T-helper 1 cell treated with Interleukin-12 subunit alpha and Interleukin-12 subunit beta and Interleukin-4 antibody, amounts not matched to agents 30 μg/mL and 1 μg/mL, for 36 hours (primary cell): ENCODE data around the gene ATP2A3.

ENCODE experiments used
- H3K27ac Mint-ChIP-seq: one replicate; pipeline ENCODE4 v1.8.0; 2021; ENCODE audit warnings: mild to moderate bottlenecking, mixed read lengths
- H3K27me3 Mint-ChIP-seq: one replicate; pipeline ENCODE4 v1.8.0; 2021; ENCODE audit warnings: low read depth, mixed read lengths
- H3K36me3 Mint-ChIP-seq: one replicate; pipeline ENCODE4 v1.8.0; 2021; ENCODE audit warnings: low read depth, mixed read lengths
- H3K4me1 Mint-ChIP-seq: one replicate; pipeline ENCODE4 v1.8.0; 2021; ENCODE audit warnings: low read depth, mixed read lengths
- H3K4me3 Mint-ChIP-seq: one replicate; pipeline ENCODE4 v1.8.0; 2021; ENCODE audit warnings: mild to moderate bottlenecking, moderate library complexity, mixed read lengths
- H3K9me3 Mint-ChIP-seq: one replicate; pipeline ENCODE4 v1.8.0; 2021; ENCODE audit warnings: mixed read lengths

The ATP2A3 gene

GRCh38 chr17:3983606-3984484, 19.6 kb upstream of the ATP2A3 start:
- Mint-ChIP-seq H3K4me3 (no peak overlapping the region), H3K27ac (no peak overlapping the region), H3K4me1 (peaks cover 11% of the 10 kb centered on the region), H3K36me3 (no peaks in the 10 kb centered on the region), H3K9me3 (no peaks in the 10 kb centered on the region), H3K27me3 (no peaks in the 10 kb centered on the region)

- no peaks in the 10 kb centered on the region for H3K27me3 Mint-ChIP-seq
- peaks cover 12% of the 10 kb centered on the region for H3K4me1 Mint-ChIP-seq
- no peak overlapping the region for H3K4me3 Mint-ChIP-seq
- H3K9me3 Mint-ChIP-seq = no peaks in the 10 kb centered on the region
- no peaks in the 10 kb centered on the region for H3K36me3 Mint-ChIP-seq
- no peak overlapping the region for H3K27ac Mint-ChIP-seq
Measured at GRCh38 chr17:3982541-3983017, 18.3 kb upstream of the ATP2A3 start.

DNA sequence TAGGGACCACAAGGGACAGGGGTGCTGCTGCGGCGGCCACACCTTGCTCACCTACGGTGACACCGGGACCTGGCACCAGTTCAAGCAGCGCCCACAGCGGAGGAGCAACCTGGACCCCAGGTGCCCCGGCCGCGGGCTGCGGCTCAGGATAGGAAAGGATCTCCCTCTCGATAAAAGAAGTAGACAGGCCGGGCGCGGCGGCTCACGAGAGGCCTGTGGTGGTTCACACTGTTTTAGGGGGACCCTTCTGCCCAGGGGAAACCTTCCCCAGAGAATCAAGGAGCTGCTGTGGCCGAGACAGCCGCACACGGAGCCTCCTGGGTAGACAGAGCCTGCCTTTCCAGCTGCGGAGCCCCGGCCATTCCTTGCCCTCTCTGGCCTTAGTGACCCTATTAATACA, 17.9 kb upstream of the ATP2A3 start:
- Mint-ChIP-seq H3K27ac (no peak overlapping the region), H3K4me1 (peaks cover 12% of the 10 kb centered on the region), H3K4me3 (no peak overlapping the region), H3K27me3 (no peaks in the 10 kb centered on the region), H3K36me3 (no peaks in the 10 kb centered on the region), H3K9me3 (no peaks in the 10 kb centered on the region)

DNA sequence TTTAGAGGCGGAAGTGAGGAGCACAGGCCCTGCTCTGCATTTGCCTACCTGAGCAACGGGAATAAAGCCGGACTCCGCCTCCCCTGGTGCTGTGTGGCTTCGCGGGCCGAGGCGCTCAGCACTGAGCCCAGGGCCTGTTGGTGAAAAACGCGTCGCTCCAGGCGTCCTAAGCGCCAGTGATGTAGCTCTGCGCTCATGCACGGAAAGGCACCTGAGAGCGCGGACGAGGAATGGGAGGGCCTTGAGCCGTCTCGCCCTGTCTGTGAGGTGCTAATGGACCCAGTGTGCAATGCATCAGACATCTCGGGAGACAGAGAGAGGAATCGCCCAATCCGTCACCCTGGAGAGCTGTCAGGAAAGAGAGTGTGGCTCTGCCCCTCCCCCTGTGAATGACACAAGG, 17.2 kb upstream of the ATP2A3 start:
- Mint-ChIP-seq H3K36me3 (no peaks in the 10 kb centered on the region), H3K4me1 (peaks cover 12% of the 10 kb centered on the region), H3K27me3 (no peaks in the 10 kb centered on the region), H3K9me3 (no peaks in the 10 kb centered on the region), H3K4me3 (no peak overlapping the region), H3K27ac (peak overlapping the region; percentile 34)

DNA sequence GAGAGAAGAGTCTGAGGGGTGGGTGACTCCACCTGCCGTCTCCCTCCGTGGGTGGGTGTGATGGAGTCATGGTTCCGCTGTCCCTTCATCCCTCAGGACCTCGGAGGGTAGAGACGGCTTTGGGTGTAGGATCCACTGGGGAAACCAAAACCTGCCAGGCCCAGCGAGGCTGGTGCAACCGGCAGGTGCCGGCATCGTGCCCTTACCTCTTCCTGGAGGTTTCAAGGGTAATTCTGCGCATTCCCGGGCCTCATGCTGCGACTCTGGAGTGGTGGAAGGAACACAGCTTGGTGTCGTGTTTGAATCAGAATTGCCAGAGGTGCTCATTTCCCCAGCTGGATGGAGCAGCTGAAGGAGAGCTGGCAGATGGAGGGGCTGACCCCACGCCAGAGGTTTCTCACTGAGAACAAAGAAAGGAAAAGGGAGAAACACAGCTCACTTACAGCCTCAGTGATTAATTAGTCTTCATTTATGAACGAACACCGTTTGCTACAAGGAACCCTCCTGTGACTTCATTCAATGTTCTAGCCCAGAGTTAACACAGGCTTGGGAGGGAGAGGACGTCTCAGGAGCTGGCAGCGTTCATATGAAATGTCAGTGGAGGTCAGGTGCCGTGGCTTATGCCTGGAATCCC, 16.3 kb upstream of the ATP2A3 start:
- Mint-ChIP-seq H3K4me1 (peaks cover 12% of the 10 kb centered on the region), H3K4me3 (no peak overlapping the region)

DNA sequence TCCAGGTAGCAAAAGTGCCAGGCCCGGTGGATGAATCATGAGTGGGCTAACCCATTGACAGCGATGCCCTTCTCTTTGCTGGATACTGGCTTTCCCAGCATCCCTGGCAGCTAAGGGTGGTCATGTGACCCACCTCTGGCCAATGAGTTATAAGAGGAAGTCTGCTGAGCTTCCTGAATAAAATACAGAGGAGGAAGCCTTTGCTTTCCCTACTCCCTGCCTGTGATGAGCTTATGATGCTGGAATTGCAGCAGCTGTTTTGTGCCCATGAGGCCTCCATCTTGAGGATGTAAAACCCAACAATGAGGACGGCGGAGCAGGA, 15.0 kb upstream of the ATP2A3 start:
- peaks cover 12% of the 10 kb centered on the region for H3K4me1 Mint-ChIP-seq
- no peaks in the 10 kb centered on the region for H3K27me3 Mint-ChIP-seq
- H3K4me3 Mint-ChIP-seq = no peak overlapping the region
- no peaks in the 10 kb centered on the region for H3K36me3 Mint-ChIP-seq
- peaks cover 9% of the 10 kb centered on the region for H3K9me3 Mint-ChIP-seq
- H3K27ac Mint-ChIP-seq = no peak overlapping the region

More for the DNA sequence above, 16.3 kb upstream of the ATP2A3 start:
- Mint-ChIP-seq H3K36me3 (no peaks in the 10 kb centered on the region), H3K27me3 (no peaks in the 10 kb centered on the region), H3K9me3 (no peaks in the 10 kb centered on the region), H3K27ac (no peak overlapping the region)

- Mint-ChIP-seq H3K27ac (no peak overlapping the region), H3K36me3 (no peaks in the 10 kb centered on the region), H3K4me3 (no peak overlapping the region), H3K27me3 (no peaks in the 10 kb centered on the region), H3K4me1 (peaks cover 9% of the 10 kb centered on the region), H3K9me3 (peaks cover 9% of the 10 kb centered on the region)
Measured at GRCh38 chr17:3978421-3979289, 14.4 kb upstream of the ATP2A3 start.

- no peaks in the 10 kb centered on the region for H3K27me3 Mint-ChIP-seq
- peaks cover 9% of the 10 kb centered on the region for H3K9me3 Mint-ChIP-seq
- H3K4me1 Mint-ChIP-seq = peaks cover 12% of the 10 kb centered on the region
- H3K36me3 Mint-ChIP-seq = no peaks in the 10 kb centered on the region
- H3K4me3 Mint-ChIP-seq = no peak overlapping the region
- H3K27ac Mint-ChIP-seq = no peak overlapping the region
Measured at GRCh38 chr17:3977387-3977786, 13.2 kb upstream of the ATP2A3 start.

DNA sequence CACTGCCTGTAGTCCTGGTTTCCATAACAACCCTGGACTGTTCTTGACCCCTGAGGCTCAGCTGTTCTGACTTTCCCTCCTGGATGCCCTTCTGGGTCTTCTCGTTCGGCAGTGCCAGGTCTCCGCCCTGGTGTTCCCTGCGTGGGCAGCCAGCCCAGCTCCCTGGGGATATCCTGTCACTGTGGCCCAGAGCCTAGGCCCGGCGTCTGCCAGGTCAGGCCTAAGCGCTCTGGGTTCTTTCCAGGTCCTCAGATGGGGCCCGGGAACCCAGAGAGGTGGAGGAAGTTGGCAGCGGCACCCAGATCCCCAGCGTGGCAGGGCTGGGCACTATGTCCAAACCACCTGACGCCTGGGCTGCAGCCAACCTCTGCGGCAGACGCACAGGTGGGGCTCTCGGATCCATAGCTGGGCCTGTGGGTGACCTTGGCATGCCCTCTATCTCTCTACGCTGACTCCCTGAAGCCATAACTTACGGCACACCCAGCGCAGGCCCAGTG, 12.5 kb upstream of the ATP2A3 start:
- Mint-ChIP-seq H3K4me3 (no peak overlapping the region), H3K9me3 (peaks cover 9% of the 10 kb centered on the region), H3K36me3 (no peaks in the 10 kb centered on the region), H3K4me1 (peaks cover 18% of the 10 kb centered on the region), H3K27me3 (peaks cover under 1% of the 10 kb centered on the region), H3K27ac (no peak overlapping the region)

- Mint-ChIP-seq H3K4me1 (peaks cover 18% of the 10 kb centered on the region), H3K36me3 (no peaks in the 10 kb centered on the region), H3K9me3 (peaks cover 9% of the 10 kb centered on the region), H3K4me3 (no peak overlapping the region), H3K27me3 (peaks cover 14% of the 10 kb centered on the region), H3K27ac (no peak overlapping the region)
Measured at GRCh38 chr17:3974980-3975379, 10.7 kb upstream of the ATP2A3 start.

DNA sequence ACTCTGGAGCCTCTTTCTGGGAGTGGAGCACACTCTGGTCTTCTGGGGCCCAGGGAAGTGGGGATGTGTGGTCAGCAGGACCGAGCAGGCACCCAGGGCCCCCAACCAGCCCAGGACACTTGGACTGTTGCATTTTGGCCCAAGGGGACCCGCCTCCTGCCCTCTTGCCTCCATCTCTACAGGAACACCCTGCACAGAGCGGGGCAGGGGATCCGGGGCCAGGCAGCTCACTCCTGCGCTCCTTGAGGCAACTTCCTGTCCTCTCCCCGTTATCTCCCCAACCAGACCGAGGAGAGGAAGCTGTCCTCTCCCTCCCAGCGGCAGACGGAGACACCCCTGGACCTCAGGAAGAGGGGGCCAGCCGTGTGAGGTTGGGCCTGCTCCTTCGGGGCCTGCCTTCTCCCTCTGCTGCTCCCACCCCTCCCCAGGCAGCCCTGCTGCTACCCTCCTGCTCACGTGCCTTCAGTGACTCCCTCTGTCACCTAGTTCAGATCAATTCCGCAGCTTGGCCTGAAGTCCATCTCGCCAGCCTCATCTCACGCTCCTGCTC, 10.0 kb upstream of the ATP2A3 start:
- no peak overlapping the region for H3K27ac Mint-ChIP-seq
- H3K4me1 Mint-ChIP-seq = peaks cover 16% of the 10 kb centered on the region
- no peak overlapping the region for H3K4me3 Mint-ChIP-seq
- no peaks in the 10 kb centered on the region for H3K36me3 Mint-ChIP-seq
- peaks cover 14% of the 10 kb centered on the region for H3K27me3 Mint-ChIP-seq
- peaks cover 9% of the 10 kb centered on the region for H3K9me3 Mint-ChIP-seq

- Mint-ChIP-seq H3K4me3 (no peak overlapping the region), H3K4me1 (peaks cover 12% of the 10 kb centered on the region), H3K27me3 (peaks cover 19% of the 10 kb centered on the region), H3K27ac (no peak overlapping the region), H3K9me3 (peaks cover 9% of the 10 kb centered on the region), H3K36me3 (no peaks in the 10 kb centered on the region)
Measured at GRCh38 chr17:3973495-3974137, 9.4 kb upstream of the ATP2A3 start.

GRCh38 chr17:3972931-3973330, 8.7 kb upstream of the ATP2A3 start:
- peaks cover 20% of the 10 kb centered on the region for H3K27me3 Mint-ChIP-seq
- H3K9me3 Mint-ChIP-seq = peaks cover 9% of the 10 kb centered on the region
- no peak overlapping the region for H3K4me3 Mint-ChIP-seq
- no peaks in the 10 kb centered on the region for H3K36me3 Mint-ChIP-seq
- peaks cover 12% of the 10 kb centered on the region for H3K4me1 Mint-ChIP-seq
- H3K27ac Mint-ChIP-seq = no peak overlapping the region

GRCh38 chr17:3972281-3972731, 8.1 kb upstream of the ATP2A3 start:
- Mint-ChIP-seq H3K9me3 (peaks cover 9% of the 10 kb centered on the region), H3K4me3 (peak overlapping the region; percentile 65), H3K36me3 (no peaks in the 10 kb centered on the region), H3K27me3 (peaks cover 23% of the 10 kb centered on the region), H3K4me1 (peaks cover 12% of the 10 kb centered on the region), H3K27ac (no peak overlapping the region)
